Osteoblast (primary cell): ENCODE measurements around the gene FARS2. TPM values are rescaled to one million over a fixed set of nuclear protein-coding genes. Genes with fewer than 3 reads are reported as not detected.

Experiments
- DNase-seq: peaks from one replicate; pipeline ENCODE4 v3.0.0; 2011; ENCODE audit warnings: low spot score, mixed read lengths; ENCODE audit not compliant: insufficient read length; ENCODE audit errors: missing footprints
- H2AFZ ChIP-seq: 2 replicates; pipeline ENCODE4 v1.6.0; 2011; ENCODE audit warnings: mild to moderate bottlenecking, low read length
- H3K27ac ChIP-seq: 2 replicates; pipeline ENCODE4 v1.5.1; 2011; ENCODE audit warnings: mild to moderate bottlenecking, low read depth, low read length, moderate library complexity
- H3K27me3 ChIP-seq: 2 replicates; pipeline ENCODE4 v1.6.0; 2012; ENCODE audit warnings: mild to moderate bottlenecking, control low read depth, inconsistent platforms, low read length, moderate library complexity; ENCODE audit not compliant: insufficient read depth
- H3K36me3 ChIP-seq: 2 replicates; pipeline ENCODE4 v1.5.1; 2011; ENCODE audit warnings: mild to moderate bottlenecking, low read length, control low read depth, moderate library complexity; ENCODE audit not compliant: insufficient read depth
- H3K4me1 ChIP-seq: 2 replicates; pipeline ENCODE4 v1.5.1; 2011; ENCODE audit warnings: mild to moderate bottlenecking, low read length, control low read depth, moderate library complexity; ENCODE audit not compliant: insufficient read depth
- H3K4me2 ChIP-seq: 2 replicates; pipeline ENCODE4 v1.6.0; 2011; ENCODE audit warnings: mild to moderate bottlenecking, low read length; ENCODE audit not compliant: insufficient read depth
- H3K4me3 ChIP-seq: fragments of 200-600 bp; sonication (generic); 3 replicates; pipeline ENCODE4 v1.5.1; 2012; ENCODE audit warnings: mild to moderate bottlenecking, low read length, inconsistent platforms; ENCODE audit not compliant: insufficient read depth
- H3K79me2 ChIP-seq: 2 replicates; pipeline ENCODE4 v1.6.0; 2012; ENCODE audit warnings: mild to moderate bottlenecking, low read length, control low read depth, inconsistent platforms; ENCODE audit not compliant: insufficient read depth
- H3K9me3 ChIP-seq: 2 replicates; pipeline ENCODE4 v1.5.1; 2011; ENCODE audit warnings: low read depth, low read length, control low read depth
- H4K20me1 ChIP-seq: 2 replicates; pipeline ENCODE4 v1.6.0; 2012; ENCODE audit warnings: mild to moderate bottlenecking, low read length, control low read depth; ENCODE audit not compliant: insufficient read depth
- total RNA-seq: library from RNA; depleted of rRNA; stranded (reverse); fragments of >200 nt; gene quantifications from 2 replicates; pipeline ENCODE4 v1.2.3, GENCODE V29; 2012
- TF ChIP-seq, protein P1 (sequence below): IDR thresholded peaks from 2 replicates; pipeline ENCODE4 v1.5.1; 2011; ENCODE audit warnings: mild to moderate bottlenecking, low read depth, low read length, moderate library complexity; ENCODE audit errors: extremely low read depth

Gene FARS2
- total RNA-seq, 1 donor, result 29.7 TPM

DNA sequence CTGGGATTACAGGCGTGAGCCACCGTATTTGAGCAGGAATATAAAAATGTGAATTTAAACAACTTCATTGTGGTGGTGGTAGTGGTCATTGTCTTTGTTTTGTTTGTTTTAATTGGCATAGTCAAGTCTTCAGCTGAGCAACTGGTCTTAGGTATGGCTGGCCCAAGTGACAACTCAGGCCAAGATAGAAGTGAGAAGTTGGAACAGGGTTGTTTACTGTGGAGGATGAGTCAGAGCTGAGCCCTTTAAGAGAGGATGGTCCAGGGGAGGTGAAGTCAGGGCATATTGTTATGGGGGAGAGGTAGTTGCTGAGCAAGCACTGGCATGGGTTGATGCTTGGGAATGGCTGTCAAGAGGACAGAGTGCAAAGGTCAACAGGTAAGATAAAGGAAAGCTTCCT lies 308.2 kb downstream of the FARS2 start:
- Histone ChIP-seq H3K36me3 (no peaks in the 10 kb centered on the region), H3K4me1 (no peaks in the 10 kb centered on the region), H3K79me2 (no peaks in the 10 kb centered on the region), H2AFZ (no peak overlapping the region), H3K27me3 (no peaks in the 10 kb centered on the region), H3K4me3 (no peak overlapping the region), H3K4me2 (no peak overlapping the region), H3K27ac (no peak overlapping the region), H4K20me1 (no peaks in the 10 kb centered on the region), H3K9me3 (no peaks in the 10 kb centered on the region)
- DNase-seq, result no peak
- TF ChIP-seq, protein P1, sequence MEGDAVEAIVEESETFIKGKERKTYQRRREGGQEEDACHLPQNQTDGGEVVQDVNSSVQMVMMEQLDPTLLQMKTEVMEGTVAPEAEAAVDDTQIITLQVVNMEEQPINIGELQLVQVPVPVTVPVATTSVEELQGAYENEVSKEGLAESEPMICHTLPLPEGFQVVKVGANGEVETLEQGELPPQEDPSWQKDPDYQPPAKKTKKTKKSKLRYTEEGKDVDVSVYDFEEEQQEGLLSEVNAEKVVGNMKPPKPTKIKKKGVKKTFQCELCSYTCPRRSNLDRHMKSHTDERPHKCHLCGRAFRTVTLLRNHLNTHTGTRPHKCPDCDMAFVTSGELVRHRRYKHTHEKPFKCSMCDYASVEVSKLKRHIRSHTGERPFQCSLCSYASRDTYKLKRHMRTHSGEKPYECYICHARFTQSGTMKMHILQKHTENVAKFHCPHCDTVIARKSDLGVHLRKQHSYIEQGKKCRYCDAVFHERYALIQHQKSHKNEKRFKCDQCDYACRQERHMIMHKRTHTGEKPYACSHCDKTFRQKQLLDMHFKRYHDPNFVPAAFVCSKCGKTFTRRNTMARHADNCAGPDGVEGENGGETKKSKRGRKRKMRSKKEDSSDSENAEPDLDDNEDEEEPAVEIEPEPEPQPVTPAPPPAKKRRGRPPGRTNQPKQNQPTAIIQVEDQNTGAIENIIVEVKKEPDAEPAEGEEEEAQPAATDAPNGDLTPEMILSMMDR, result no peak

DNA sequence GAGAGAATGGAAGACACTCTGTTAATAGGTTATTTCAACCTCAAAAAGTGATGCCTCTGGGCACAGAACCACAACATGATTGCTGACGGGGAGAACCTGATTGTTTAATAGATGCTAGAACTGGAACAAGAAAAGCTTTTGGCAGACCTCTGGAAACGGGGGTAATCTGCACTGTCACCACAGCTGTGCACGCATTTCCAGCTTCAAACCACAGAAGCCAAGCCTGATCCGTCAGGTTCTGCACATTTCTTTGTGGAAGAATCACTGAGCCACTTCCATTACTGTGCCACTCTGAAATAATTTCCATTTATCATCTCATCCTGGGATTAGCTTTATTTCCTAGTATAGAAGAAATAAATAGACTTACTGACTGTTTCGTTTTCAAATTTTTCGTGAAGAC lies 309.3 kb downstream of the FARS2 start:
- Histone ChIP-seq H3K36me3 (no peaks in the 10 kb centered on the region), H3K27ac (no peak overlapping the region), H3K9me3 (no peaks in the 10 kb centered on the region), H4K20me1 (no peaks in the 10 kb centered on the region), H3K27me3 (no peaks in the 10 kb centered on the region), H3K4me2 (no peak overlapping the region), H3K79me2 (no peaks in the 10 kb centered on the region), H3K4me3 (no peak overlapping the region), H2AFZ (no peak overlapping the region), H3K4me1 (no peaks in the 10 kb centered on the region)
- TF ChIP-seq, protein P1, result no peak
- DNase-seq, result no peak

GRCh38 chr6:5580736-5581581 lies 319.6 kb downstream of the FARS2 start:
- Histone ChIP-seq H3K27ac (no peak overlapping the region), H3K4me2 (no peak overlapping the region)

GRCh38 chr6:5582762-5583161 lies 321.4 kb downstream of the FARS2 start:
- DNase-seq, result no peak
- no peak overlapping the region for H3K27ac ChIP-seq
- TF ChIP-seq, protein P1, result peak; percentile 32

More at GRCh38 chr6:5580736-5581581, 319.6 kb downstream of the FARS2 start:
- H3K79me2 ChIP-seq, result no peaks in the 10 kb centered on the region
- H3K4me3 ChIP-seq, result no peak overlapping the region
- TF ChIP-seq, protein P1, result no peak
- no peaks in the 10 kb centered on the region for H3K27me3 ChIP-seq
- no peaks in the 10 kb centered on the region for H3K9me3 ChIP-seq
- H3K4me1 ChIP-seq, result peaks cover 12% of the 10 kb centered on the region
- DNase-seq, result no peak
- no peaks in the 10 kb centered on the region for H4K20me1 ChIP-seq
- no peaks in the 10 kb centered on the region for H3K36me3 ChIP-seq
- H2AFZ ChIP-seq, result no peak overlapping the region

More at GRCh38 chr6:5582762-5583161, 321.4 kb downstream of the FARS2 start:
- no peak overlapping the region for H3K4me3 ChIP-seq
- no peaks in the 10 kb centered on the region for H3K36me3 ChIP-seq
- H3K4me1 ChIP-seq, result peaks cover 12% of the 10 kb centered on the region
- no peak overlapping the region for H2AFZ ChIP-seq
- H3K9me3 ChIP-seq, result no peaks in the 10 kb centered on the region
- H3K27me3 ChIP-seq, result no peaks in the 10 kb centered on the region
- H3K79me2 ChIP-seq, result no peaks in the 10 kb centered on the region
- no peaks in the 10 kb centered on the region for H4K20me1 ChIP-seq
- H3K4me2 ChIP-seq, result no peak overlapping the region
